ENCODE measurements around the gene CDH13. TPM values are rescaled to one million over a fixed set of nuclear protein-coding genes. Genes with fewer than 3 reads are reported as not detected.
"Not testable (repeated sequence)": the region's sequence is repeated elsewhere in the genome, so short reads cannot be mapped to it uniquely, and the experiment has no call there.

CDH13 gene
- total RNA-seq, 3 donors from 2014 or later: 4.9 to 11.2 (median 9.8) TPM

DNA sequence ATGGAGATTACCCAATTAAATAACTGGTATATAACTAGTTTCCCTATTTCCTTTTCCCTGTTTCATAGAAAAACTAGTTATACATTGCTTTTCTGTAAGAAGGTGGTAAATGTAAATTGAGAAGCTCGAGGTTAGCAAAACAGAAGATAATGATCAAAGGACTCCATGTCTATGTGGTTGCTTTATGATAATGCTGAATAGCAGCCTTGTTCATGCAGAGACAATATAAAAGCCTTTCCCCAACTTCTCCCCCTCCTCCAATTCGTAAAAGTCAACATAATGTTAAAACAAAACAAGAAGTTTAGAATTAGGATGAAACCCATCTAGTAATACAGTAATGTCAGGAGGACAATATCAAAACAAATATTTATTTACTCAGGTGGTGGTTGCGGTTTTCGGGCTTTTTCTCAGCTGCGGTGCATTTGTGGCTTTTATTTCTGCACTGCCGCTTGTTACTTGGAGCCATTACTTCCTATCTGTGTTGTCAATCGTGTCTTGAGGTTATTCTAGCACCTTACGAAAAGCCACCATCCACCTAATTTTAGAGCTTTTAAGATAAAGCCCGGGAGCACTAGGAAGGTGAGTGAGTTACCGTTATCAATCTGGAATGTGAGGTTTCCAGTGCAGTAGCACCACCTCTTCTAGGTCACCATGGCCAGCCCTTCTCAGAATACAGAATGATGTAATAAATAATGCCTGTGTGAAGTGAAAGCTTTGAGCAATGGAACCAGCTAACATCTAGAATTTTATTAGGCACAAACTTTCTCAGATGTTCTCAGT, 297.5 kb downstream of the CDH13 start:
- H3K9me3 ChIP-seq: no peaks in the 10 kb centered on the region
- H3K4me3 ChIP-seq: no peak overlapping the region
- H3K36me3 ChIP-seq (ENCODE audit: low read depth): no peaks in the 10 kb centered on the region
- H3K4me1 ChIP-seq (ENCODE audit: low read depth): no peaks in the 10 kb centered on the region
- intact Hi-C loops (cut with DNase I, micrococcal nuclease): no loop called here
- ATAC-seq (no peak), DNase-seq (peak in 1 of 3 donors; percentile 4)
- TF ChIP-seq, protein P1, sequence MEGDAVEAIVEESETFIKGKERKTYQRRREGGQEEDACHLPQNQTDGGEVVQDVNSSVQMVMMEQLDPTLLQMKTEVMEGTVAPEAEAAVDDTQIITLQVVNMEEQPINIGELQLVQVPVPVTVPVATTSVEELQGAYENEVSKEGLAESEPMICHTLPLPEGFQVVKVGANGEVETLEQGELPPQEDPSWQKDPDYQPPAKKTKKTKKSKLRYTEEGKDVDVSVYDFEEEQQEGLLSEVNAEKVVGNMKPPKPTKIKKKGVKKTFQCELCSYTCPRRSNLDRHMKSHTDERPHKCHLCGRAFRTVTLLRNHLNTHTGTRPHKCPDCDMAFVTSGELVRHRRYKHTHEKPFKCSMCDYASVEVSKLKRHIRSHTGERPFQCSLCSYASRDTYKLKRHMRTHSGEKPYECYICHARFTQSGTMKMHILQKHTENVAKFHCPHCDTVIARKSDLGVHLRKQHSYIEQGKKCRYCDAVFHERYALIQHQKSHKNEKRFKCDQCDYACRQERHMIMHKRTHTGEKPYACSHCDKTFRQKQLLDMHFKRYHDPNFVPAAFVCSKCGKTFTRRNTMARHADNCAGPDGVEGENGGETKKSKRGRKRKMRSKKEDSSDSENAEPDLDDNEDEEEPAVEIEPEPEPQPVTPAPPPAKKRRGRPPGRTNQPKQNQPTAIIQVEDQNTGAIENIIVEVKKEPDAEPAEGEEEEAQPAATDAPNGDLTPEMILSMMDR (IDR thresholded peaks at IDR 0.05): no peak

DNA sequence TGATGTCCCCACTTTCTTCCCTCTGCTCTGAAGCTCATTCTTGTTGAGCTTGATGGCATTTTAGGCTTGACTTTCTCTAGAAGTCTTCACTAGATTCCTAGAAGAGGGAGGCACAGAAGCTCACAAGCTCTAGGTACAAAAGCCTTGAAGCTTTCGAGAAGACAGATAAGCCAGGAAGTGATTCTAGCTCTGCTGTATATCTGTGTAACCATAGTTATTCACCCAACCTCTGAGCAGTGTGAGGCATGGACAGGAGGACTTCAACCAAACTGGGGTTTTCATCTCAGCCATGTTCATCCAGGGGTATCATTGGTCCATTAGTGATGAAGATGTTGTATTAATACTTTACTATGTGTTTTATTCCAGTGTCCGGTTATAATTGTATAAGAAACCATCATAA, 299.7 kb downstream of the CDH13 start:
- Histone ChIP-seq H3K36me3 (ENCODE audit: low read depth) (no peaks in the 10 kb centered on the region), H3K9me3 (no peaks in the 10 kb centered on the region), H3K4me1 (ENCODE audit: low read depth) (no peaks in the 10 kb centered on the region), H3K4me3 (no peak overlapping the region)
- DNase-seq (no peak), ATAC-seq (no peak)
- TF ChIP-seq, protein P1 (IDR thresholded peaks at IDR 0.05): no peak
- intact Hi-C loops (cut with DNase I, micrococcal nuclease): no loop called here

DNA sequence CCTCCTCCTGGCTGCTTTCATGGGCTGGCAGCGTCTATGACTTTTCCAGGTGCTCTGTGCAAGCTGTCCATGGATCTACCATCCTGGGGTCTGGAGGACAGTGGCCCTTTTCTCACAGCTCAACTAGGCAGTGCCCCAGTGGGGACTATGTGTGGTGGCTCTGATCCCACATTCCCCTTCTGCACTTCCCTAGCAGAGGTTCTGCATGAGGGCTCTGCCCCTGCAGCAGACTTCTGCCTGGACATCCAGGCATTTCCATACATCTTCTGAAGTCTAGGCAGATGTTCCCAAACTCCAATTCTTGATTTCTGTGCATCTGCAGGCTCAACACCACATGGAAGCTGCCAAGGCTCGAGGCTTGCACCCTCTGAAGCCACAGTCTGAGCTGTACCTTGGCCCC, 307.2 kb downstream of the CDH13 start:
- DNase-seq; H3K4me3 ChIP-seq; H3K36me3 ChIP-seq (ENCODE audit: low read depth); ATAC-seq; intact Hi-C loops (cut with DNase I, micrococcal nuclease); H3K4me1 ChIP-seq (ENCODE audit: low read depth): not testable (repeated sequence)
- peaks cover 12% of the 10 kb centered on the region for H3K9me3 ChIP-seq

DNA sequence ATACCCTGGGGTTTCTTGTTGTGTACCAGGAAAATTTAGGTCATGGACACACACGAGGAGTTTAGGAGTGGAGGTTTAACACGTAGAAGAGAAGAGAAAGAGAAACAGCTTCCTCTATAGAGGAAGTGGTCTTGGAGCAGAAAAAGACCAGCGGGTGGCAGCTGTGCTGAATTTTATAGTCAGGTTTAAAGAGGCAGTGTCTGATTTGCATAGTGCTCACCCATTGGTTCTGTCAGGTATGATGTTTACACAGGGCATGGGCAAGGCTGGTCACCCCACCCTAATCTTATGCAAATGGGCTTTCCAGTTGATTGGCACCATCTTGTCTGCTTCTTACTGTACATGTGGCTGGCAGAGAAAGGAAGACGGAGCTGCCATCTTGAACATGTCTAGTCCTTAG, 309.0 kb downstream of the CDH13 start:
- ATAC-seq (no peak), DNase-seq (no peak)
- TF ChIP-seq, protein P1 (IDR thresholded peaks at IDR 0.05): no peak

DNA sequence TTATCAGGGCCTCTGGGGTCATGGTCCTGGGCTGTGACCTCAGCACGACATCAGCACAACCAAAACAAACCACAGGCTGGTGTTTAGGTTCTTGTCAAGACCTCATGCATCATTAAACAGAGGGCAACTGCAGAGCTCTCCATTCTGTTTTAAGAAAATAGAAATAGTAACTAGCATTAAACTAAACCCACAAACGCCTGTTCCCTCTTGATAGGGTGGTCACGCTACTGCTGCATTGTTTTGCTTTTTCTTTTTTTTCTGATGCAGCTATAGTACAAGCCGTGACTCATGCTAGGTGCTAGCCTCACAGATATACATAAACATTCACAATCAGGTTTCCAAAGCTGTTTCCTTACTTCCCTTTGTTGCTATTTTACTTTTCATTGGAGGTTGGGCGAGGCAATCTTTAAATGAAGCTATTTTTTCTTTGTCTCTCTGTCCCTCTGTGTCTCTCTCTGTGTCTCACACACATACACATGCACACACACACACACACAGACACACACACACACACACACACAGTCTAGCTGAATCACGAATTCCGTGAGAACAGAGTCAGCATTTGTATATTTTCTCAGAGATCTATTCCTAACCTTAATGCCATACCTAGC, 310.3 kb downstream of the CDH13 start:
- ATAC-seq (no peak), DNase-seq (no peak)
- Histone ChIP-seq H3K4me1 (ENCODE audit: low read depth) (no peaks in the 10 kb centered on the region), H3K36me3 (ENCODE audit: low read depth) (no peaks in the 10 kb centered on the region), H3K4me3 (no peak overlapping the region), H3K9me3 (peaks cover 12% of the 10 kb centered on the region)
- TF ChIP-seq, protein P1 (IDR thresholded peaks at IDR 0.05): no peak
- intact Hi-C loops (cut with DNase I, micrococcal nuclease): no loop called here

More for the DNA sequence above, 309.0 kb downstream of the CDH13 start:
- no peaks in the 10 kb centered on the region for H3K4me1 ChIP-seq (ENCODE audit: low read depth)
- H3K4me3 ChIP-seq: no peak overlapping the region
- peaks cover 12% of the 10 kb centered on the region for H3K9me3 ChIP-seq
- no peaks in the 10 kb centered on the region for H3K36me3 ChIP-seq (ENCODE audit: low read depth)
- intact Hi-C loops (cut with DNase I, micrococcal nuclease): no loop called here

DNA sequence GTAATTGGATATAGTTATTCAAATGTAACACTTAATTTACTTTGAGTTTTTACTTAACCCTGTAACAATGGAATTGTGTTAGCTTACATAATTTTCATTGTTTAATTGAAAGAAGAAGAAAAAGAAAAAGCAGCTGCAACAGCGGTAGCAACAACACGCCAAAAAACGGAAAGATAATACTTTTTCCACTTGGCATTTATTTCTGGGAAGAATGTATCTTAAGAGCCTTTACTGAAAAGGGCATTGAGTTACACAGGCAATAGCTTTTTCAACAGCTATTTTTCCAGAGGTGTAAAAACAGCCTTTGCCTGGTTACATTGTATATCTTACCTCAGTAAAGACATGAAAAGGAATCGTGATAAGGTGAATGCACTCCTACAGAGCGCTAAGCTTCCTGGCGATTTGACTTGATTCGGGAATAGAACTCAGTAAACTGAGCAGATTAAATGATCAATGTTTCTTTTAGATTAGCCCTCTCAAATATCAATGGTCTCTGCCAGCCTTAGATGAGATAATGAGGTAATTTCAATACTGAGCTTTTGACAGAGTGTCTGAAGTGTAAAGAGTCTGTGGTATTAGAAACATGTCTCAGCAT, 311.3 kb downstream of the CDH13 start:
- Histone ChIP-seq H3K4me1 (ENCODE audit: low read depth) (no peaks in the 10 kb centered on the region), H3K36me3 (ENCODE audit: low read depth) (no peaks in the 10 kb centered on the region), H3K9me3 (peaks cover 12% of the 10 kb centered on the region), H3K4me3 (no peak overlapping the region)
- DNase-seq (no peak), ATAC-seq (no peak)
- intact Hi-C loops (cut with DNase I, micrococcal nuclease): no loop called here
- TF ChIP-seq, protein P1 (IDR thresholded peaks at IDR 0.05): no peak

Measured in mucosa of descending colon (tissue), 3 donors.